Peyer's patch (tissue), 4 donors: Measurements from ENCODE around the gene DCC.

Experiments used
- CTCF ChIP-seq, 6 experiments: fragments of 450-650 bp in 4 of 6; fragments of 200-600 bp in 2 of 6; sonication (generic) in 1 of 6; IDR thresholded peaks; one replicate each; pipeline ENCODE4 v1.5.1; 2017 to 2019; ENCODE audit warnings: antibody characterized with exemption in 6 of 6, mild to moderate bottlenecking in 3 of 6, moderate library complexity in 1 of 6
- POLR2A ChIP-seq, 2 donors: fragments of 450-650 bp; IDR thresholded peaks; one replicate each; pipeline ENCODE4 v1.5.1; 2017; ENCODE audit warnings: antibody characterized with exemption in 2 of 2, mild to moderate bottlenecking in 2 of 2, moderate library complexity in 2 of 2

- TF ChIP-seq CTCF (IDR thresholded peaks at IDR 0.05) (no peak), POLR2A (IDR thresholded peaks at IDR 0.05) (no peak)
Measured at GRCh38 chr18:52341608-52342381, 1.8 kb downstream of the DCC start.
